ENCODE data around the gene TAF1A. TPM values are rescaled to one million over a fixed set of nuclear protein-coding genes. Genes with fewer than 3 reads are reported as not detected.
A peak's percentile ranks its signal among the peaks of the same experiment; 100 is the strongest.
"Not testable (repeated sequence)": the region's sequence is repeated elsewhere in the genome, so short reads cannot be mapped to it uniquely, and the experiment has no call there.

TAF1A gene
- total RNA-seq, 4 donors from 2014 or later: 2.0 to 30.1 (median 5.6) TPM

GRCh38 chr1:222616525-222616924, 26.8 kb upstream of the TAF1A start:
- peak overlapping the region; percentile 90 to 94 for H3K27ac ChIP-seq
- TF ChIP-seq POLR2A (IDR thresholded peaks at IDR 0.05): no peak
- TF ChIP-seq CTCF (IDR thresholded peaks at IDR 0.05): no peak
- H3K36me3 ChIP-seq: no peaks in the 10 kb centered on the region
- H3K4me3 ChIP-seq: peak overlapping the region in 1 of 2 donors; percentile 62
- H3K27me3 ChIP-seq: no peaks in the 10 kb centered on the region
- H3K4me1 ChIP-seq: no peaks in the 10 kb centered on the region
- DNase-seq: peak; percentile 35 to 45
- intact Hi-C loops (cut with DNase I; ENCODE audit: low total_unique reads): no loop called here
- H3K9me3 ChIP-seq: no peaks in the 10 kb centered on the region

GRCh38 chr1:222613627-222614026, 23.9 kb upstream of the TAF1A start:
- H3K4me3 ChIP-seq: no peak overlapping the region
- no peaks in the 10 kb centered on the region for H3K27me3 ChIP-seq
- intact Hi-C loops (cut with DNase I; ENCODE audit: low total_unique reads): no loop called here
- H3K9me3 ChIP-seq: no peaks in the 10 kb centered on the region
- H3K27ac ChIP-seq: no peak overlapping the region
- H3K36me3 ChIP-seq: no peaks in the 10 kb centered on the region
- TF ChIP-seq CTCF (IDR thresholded peaks at IDR 0.05): no peak
- TF ChIP-seq POLR2A (IDR thresholded peaks at IDR 0.05): no peak
- H3K4me1 ChIP-seq: no peaks in the 10 kb centered on the region
- no peak for DNase-seq

- intact Hi-C loops (cut with DNase I; ENCODE audit: low total_unique reads): no loop called here
- Histone ChIP-seq H3K27me3 (no peaks in the 10 kb centered on the region), H3K4me1 (no peaks in the 10 kb centered on the region), H3K27ac (no peak overlapping the region), H3K9me3 (no peaks in the 10 kb centered on the region), H3K36me3 (no peaks in the 10 kb centered on the region), H3K4me3 (no peak overlapping the region)
- no peak for DNase-seq
- TF ChIP-seq CTCF (IDR thresholded peaks at IDR 0.05): no peak
- TF ChIP-seq POLR2A (IDR thresholded peaks at IDR 0.05): no peak
Observed at GRCh38 chr1:222610728-222611127, 21.0 kb upstream of the TAF1A start.

GRCh38 chr1:222609111-222609510, 19.4 kb upstream of the TAF1A start:
- H3K36me3 ChIP-seq; H3K4me3 ChIP-seq; intact Hi-C loops (cut with DNase I; ENCODE audit: low total_unique reads); DNase-seq; H3K9me3 ChIP-seq; H3K27ac ChIP-seq; H3K4me1 ChIP-seq; H3K27me3 ChIP-seq: not testable (repeated sequence)

GRCh38 chr1:222606757-222607156, 17.0 kb upstream of the TAF1A start:
- no peaks in the 10 kb centered on the region for H3K4me1 ChIP-seq
- H3K27ac ChIP-seq: no peak overlapping the region
- H3K27me3 ChIP-seq: no peaks in the 10 kb centered on the region
- H3K36me3 ChIP-seq: no peaks in the 10 kb centered on the region
- H3K4me3 ChIP-seq: no peak overlapping the region
- H3K9me3 ChIP-seq: no peaks in the 10 kb centered on the region
- TF ChIP-seq CTCF (IDR thresholded peaks at IDR 0.05): no peak
- no peak for TF ChIP-seq POLR2A (IDR thresholded peaks at IDR 0.05)
- intact Hi-C loops (cut with DNase I; ENCODE audit: low total_unique reads): no loop called here
- no peak for DNase-seq

GRCh38 chr1:222601257-222601656, 11.5 kb upstream of the TAF1A start:
- intact Hi-C loops (cut with DNase I; ENCODE audit: low total_unique reads): no loop called here

More at GRCh38 chr1:222601257-222601656, 11.5 kb upstream of the TAF1A start:
- Histone ChIP-seq H3K27me3 (no peaks in the 10 kb centered on the region), H3K9me3 (no peaks in the 10 kb centered on the region), H3K4me3 (no peak overlapping the region), H3K36me3 (no peaks in the 10 kb centered on the region), H3K27ac (no peak overlapping the region), H3K4me1 (no peaks in the 10 kb centered on the region)
- no peak for TF ChIP-seq CTCF (IDR thresholded peaks at IDR 0.05)
- no peak for TF ChIP-seq POLR2A (IDR thresholded peaks at IDR 0.05)
- no peak for DNase-seq

Data from uterus (tissue), 4 donors.